ENCODE results near the gene AFAP1. TPM values are rescaled to one million over a fixed set of nuclear protein-coding genes. Genes with fewer than 3 reads are reported as not detected.

Gene AFAP1
- total RNA-seq, 1 donor from 2014 or later, result 0.24 TPM

- DNase-seq, result no peak
- intact Hi-C loops (cut with micrococcal nuclease), result loop anchor here (5.0 kb wide), 2 partner anchors 376 to 441 kb away; no protein-coding TSS in a partner anchor
- Mint-ChIP-seq H3K36me3 (ENCODE audit: low read depth) (no peaks in the 10 kb centered on the region), H3K4me1 (no peaks in the 10 kb centered on the region), H3K27ac (no peak overlapping the region), H3K4me3 (no peak overlapping the region), H3K27me3 (peaks cover 13% of the 10 kb centered on the region), H3K9me3 (no peaks in the 10 kb centered on the region)
- ChIA-PET CTCF (interaction anchor here (1.2 kb wide), 1 partner anchor 33 kb away, joined by 4 read pairs; no protein-coding TSS in a partner anchor), POLR2A (no interaction called here)
- ATAC-seq (ENCODE audit: low read depth), result no peak
- no peak for TF ChIP-seq CTCF (IDR thresholded peaks at IDR 0.05)
Measured at GRCh38 chr4:7801001-7801400, 138.7 kb downstream of the AFAP1 start.

- ATAC-seq (ENCODE audit: low read depth), result no peak
- Mint-ChIP-seq H3K4me1 (no peaks in the 10 kb centered on the region), H3K9me3 (no peaks in the 10 kb centered on the region), H3K36me3 (ENCODE audit: low read depth) (no peaks in the 10 kb centered on the region), H3K4me3 (no peak overlapping the region), H3K27me3 (peaks cover 9% of the 10 kb centered on the region), H3K27ac (no peak overlapping the region)
- ChIA-PET CTCF (no interaction called here), POLR2A (no interaction called here)
- intact Hi-C loops (cut with micrococcal nuclease), result loop anchor here (5.0 kb wide), 2 partner anchors 377 to 442 kb away; no protein-coding TSS in a partner anchor
- TF ChIP-seq CTCF (IDR thresholded peaks at IDR 0.05), result no peak
- DNase-seq, result no peak
Measured at GRCh38 chr4:7800410-7800809, 139.3 kb downstream of the AFAP1 start.

GRCh38 chr4:7799736-7800135, 139.9 kb downstream of the AFAP1 start:
- Mint-ChIP-seq H3K9me3 (no peaks in the 10 kb centered on the region), H3K4me3 (no peak overlapping the region), H3K27ac (no peak overlapping the region), H3K27me3 (peaks cover 7% of the 10 kb centered on the region), H3K36me3 (ENCODE audit: low read depth) (no peaks in the 10 kb centered on the region), H3K4me1 (no peaks in the 10 kb centered on the region)
- intact Hi-C loops (cut with micrococcal nuclease), result loop anchor here (5.0 kb wide), 2 partner anchors 378 to 443 kb away; no protein-coding TSS in a partner anchor
- ATAC-seq (ENCODE audit: low read depth) (no peak), DNase-seq (no peak)
- ChIA-PET CTCF (interaction anchor here (0.6 kb wide), 1 partner anchor 97 kb away, joined by 3 read pairs; no protein-coding TSS in a partner anchor), POLR2A (no interaction called here)
- TF ChIP-seq CTCF (IDR thresholded peaks at IDR 0.05), result no peak

DNA sequence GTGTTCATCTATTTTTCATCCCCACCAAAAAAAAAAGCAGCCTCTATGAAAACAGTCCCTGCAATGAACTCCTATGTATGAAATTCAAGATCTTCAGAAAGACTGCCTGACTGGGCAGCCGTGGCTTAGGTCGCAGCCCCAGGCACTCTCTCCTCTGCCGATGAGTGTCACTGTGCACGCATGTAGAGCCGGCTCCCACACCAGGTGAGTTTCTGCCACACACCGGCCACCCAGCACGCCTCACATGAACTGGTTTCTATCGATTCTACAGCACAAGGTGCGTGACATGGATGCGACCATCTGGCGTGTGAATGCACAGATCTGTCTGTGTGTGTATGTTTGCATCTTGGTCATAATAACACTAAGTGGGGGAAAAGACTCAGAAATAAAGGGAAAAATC, 140.4 kb downstream of the AFAP1 start:
- ChIA-PET CTCF (interaction anchor here (0.6 kb wide), 1 partner anchor 98 kb away, joined by 3 read pairs; no protein-coding TSS in a partner anchor), POLR2A (no interaction called here)
- H3K36me3 Mint-ChIP-seq (ENCODE audit: low read depth), result no peaks in the 10 kb centered on the region
- no peak for TF ChIP-seq CTCF (IDR thresholded peaks at IDR 0.05)
- intact Hi-C loops (cut with micrococcal nuclease), result no loop called here
- H3K27ac Mint-ChIP-seq, result no peak overlapping the region
- no peak for DNase-seq
- no peaks in the 10 kb centered on the region for H3K9me3 Mint-ChIP-seq
- no peak overlapping the region for H3K4me3 Mint-ChIP-seq
- H3K4me1 Mint-ChIP-seq, result no peaks in the 10 kb centered on the region
- peaks cover 7% of the 10 kb centered on the region for H3K27me3 Mint-ChIP-seq
- ATAC-seq (ENCODE audit: low read depth), result no peak

GRCh38 chr4:7798178-7798995, 141.3 kb downstream of the AFAP1 start:
- POLR2A ChIA-PET, result no interaction called here

More at GRCh38 chr4:7798178-7798995, 141.3 kb downstream of the AFAP1 start:
- CTCF ChIA-PET, result no interaction called here
- no peaks in the 10 kb centered on the region for H3K36me3 Mint-ChIP-seq (ENCODE audit: low read depth)
- ATAC-seq (ENCODE audit: low read depth) (no peak), DNase-seq (no peak)
- intact Hi-C loops (cut with micrococcal nuclease), result no loop called here
- H3K27me3 Mint-ChIP-seq, result peaks cover 6% of the 10 kb centered on the region
- H3K9me3 Mint-ChIP-seq, result no peaks in the 10 kb centered on the region
- no peak for TF ChIP-seq CTCF (IDR thresholded peaks at IDR 0.05)
- no peak overlapping the region for H3K4me3 Mint-ChIP-seq
- peaks cover 1% of the 10 kb centered on the region for H3K4me1 Mint-ChIP-seq
- H3K27ac Mint-ChIP-seq, result no peak overlapping the region
